ENCODE results near the gene U2AF2. TPM values are rescaled to one million over a fixed set of nuclear protein-coding genes. Genes with fewer than 3 reads are reported as not detected.

The U2AF2 gene
- total RNA-seq, 2 donors from 2014 or later = 39.0 to 61.0 TPM

DNA sequence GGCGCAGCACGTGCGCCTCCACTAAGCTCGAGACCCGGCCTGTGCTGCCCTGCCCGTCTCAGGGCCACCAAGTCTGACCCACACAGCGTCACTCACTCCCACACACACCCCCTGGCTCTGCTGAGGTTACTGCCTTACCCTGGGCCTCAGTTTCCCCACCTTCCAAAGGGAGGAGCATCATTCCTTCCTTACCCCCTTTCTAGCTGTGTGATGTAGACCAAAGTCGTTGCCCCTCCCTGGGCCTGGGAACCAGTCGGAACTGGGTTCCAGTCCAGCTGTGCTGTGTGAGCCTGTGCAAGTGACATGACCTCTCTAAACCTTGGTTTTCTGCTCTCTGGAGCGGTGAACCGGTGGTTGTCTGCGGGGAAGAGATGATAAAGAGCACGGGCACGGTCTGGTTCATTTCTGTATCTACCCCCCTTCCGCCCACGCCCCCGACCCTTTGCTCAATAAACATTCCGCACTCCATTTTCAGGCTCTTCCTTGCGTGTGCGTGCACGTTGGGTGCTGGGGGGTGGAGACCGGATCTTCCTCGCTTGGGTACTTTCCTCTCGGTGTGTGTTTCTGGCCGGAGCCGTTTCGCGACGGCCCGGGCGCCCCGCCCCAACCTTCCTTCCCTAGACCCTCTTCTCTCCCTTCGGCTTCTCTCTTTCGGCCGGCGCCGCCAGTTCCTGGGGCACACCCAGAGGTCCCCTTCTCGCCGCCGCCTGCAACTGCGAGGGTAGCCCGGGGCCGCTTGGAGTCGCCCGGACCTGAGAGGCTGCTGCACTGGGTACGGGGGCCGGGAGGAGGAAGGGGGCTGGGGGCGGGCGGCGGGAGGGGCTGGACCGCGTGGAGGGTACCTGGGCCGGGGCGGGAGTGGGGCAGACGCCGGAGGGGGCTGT is 11.6 kb upstream of the U2AF2 start, which contains the start of gene ZNF581:
TSS of gene ZNF581 (plus strand) at position 647 of the 884 bp plus-strand sequence. CDS start 923 bp downstream, outside the sequence.
- peak; percentile 84 for DNase-seq (ENCODE audit: low spot score)

GRCh38 chr19:55643887-55644176 is 11.0 kb upstream of the U2AF2 start:
- Histone ChIP-seq H3K36me3 (peaks cover 11% of the 10 kb centered on the region), H3K27me3 (no peaks in the 10 kb centered on the region), H3K9me3 (no peaks in the 10 kb centered on the region), H3K27ac (peak overlapping the region; percentile 94 to 97), H3K4me3 (peak overlapping the region; percentile 85 to 97), H3K4me1 (peaks cover 0 to 70% of the 10 kb centered on the region in 2 donors)
- DNase-seq (ENCODE audit: low spot score) = no peak
- TF ChIP-seq, protein P1, sequence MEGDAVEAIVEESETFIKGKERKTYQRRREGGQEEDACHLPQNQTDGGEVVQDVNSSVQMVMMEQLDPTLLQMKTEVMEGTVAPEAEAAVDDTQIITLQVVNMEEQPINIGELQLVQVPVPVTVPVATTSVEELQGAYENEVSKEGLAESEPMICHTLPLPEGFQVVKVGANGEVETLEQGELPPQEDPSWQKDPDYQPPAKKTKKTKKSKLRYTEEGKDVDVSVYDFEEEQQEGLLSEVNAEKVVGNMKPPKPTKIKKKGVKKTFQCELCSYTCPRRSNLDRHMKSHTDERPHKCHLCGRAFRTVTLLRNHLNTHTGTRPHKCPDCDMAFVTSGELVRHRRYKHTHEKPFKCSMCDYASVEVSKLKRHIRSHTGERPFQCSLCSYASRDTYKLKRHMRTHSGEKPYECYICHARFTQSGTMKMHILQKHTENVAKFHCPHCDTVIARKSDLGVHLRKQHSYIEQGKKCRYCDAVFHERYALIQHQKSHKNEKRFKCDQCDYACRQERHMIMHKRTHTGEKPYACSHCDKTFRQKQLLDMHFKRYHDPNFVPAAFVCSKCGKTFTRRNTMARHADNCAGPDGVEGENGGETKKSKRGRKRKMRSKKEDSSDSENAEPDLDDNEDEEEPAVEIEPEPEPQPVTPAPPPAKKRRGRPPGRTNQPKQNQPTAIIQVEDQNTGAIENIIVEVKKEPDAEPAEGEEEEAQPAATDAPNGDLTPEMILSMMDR (IDR thresholded peaks at IDR 0.05) = no peak

More for the DNA sequence above, 11.6 kb upstream of the U2AF2 start, which contains the start of gene ZNF581:
- Histone ChIP-seq H3K4me1 (peaks cover 0 to 65% of the 10 kb centered on the region in 2 donors), H3K4me3 (peak within 1 kb of the TSS; percentile 85 to 97), H3K27ac (peak within 1 kb of the TSS; percentile 94 to 97), H3K27me3 (no peaks in the 10 kb centered on the region), H3K36me3 (peaks cover 11% of the 10 kb centered on the region), H3K9me3 (no peaks in the 10 kb centered on the region)
- TF ChIP-seq, protein P1 (IDR thresholded peaks at IDR 0.05) = no peak

DNA sequence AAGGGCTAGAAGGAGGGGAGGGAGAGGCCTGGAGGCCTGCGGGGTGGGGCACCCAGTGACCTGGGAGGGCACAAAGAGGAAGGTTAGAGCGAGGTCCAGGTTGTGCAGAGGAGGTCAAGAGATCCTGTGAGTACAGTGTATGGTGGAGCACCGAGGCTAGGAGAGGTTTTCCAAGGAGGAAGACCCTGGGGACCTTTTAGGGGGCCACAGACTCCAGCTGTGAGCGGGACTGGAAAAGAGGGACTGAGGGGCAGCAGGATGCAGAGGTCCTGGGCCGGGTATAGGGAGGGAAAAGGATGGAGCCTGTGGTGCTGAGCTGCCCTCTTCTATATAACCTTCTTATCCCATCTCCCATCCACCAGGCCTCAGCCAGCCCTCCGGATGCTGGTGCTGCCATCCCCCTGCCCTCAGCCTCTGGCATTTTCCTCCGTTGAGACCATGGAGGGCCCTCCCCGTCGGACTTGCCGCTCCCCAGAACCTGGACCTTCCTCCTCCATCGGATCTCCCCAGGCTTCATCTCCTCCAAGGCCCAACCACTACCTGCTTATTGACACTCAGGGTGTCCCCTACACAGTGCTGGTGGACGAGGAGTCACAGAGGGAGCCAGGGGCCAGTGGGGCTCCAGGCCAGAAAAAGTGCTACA is 10.5 kb upstream of the U2AF2 start:
- Histone ChIP-seq H3K4me3 (peak overlapping the region; percentile 85 to 97), H3K27ac (peak overlapping the region; percentile 94 to 97), H3K4me1 (peaks cover 0 to 71% of the 10 kb centered on the region in 2 donors), H3K9me3 (no peaks in the 10 kb centered on the region), H3K36me3 (peaks cover 11% of the 10 kb centered on the region), H3K27me3 (no peaks in the 10 kb centered on the region)
- TF ChIP-seq, protein P1 (IDR thresholded peaks at IDR 0.05) = no peak
- DNase-seq (ENCODE audit: low spot score) = no peak

DNA sequence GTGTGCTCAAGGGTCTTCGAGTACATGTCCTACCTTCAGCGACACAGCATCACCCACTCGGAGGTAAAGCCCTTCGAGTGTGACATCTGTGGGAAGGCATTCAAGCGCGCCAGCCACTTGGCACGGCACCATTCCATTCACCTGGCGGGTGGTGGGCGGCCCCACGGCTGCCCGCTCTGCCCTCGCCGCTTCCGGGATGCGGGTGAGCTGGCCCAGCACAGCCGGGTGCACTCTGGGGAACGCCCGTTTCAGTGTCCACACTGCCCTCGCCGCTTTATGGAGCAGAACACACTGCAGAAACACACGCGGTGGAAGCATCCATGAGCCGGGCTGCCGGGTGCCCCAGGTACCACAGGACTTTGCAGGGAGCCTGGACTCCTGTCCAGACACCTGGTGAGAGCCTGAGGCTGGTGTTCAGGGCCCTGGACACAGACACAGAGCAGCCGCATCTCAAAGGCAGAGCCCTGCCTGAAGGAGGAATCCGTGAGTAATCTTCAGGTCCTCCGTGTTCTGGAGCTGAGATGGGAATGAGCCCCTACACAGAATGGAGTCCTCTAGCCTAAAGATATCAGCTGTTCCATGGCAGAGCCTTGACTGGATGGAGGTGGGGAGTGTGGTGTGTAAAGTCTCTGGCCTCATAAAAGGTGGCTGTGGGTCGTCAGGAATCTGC is 9.9 kb upstream of the U2AF2 start:
- H3K4me3 ChIP-seq = no peak overlapping the region
- DNase-seq (ENCODE audit: low spot score) = no peak
- H3K36me3 ChIP-seq = peaks cover 11% of the 10 kb centered on the region
- no peak overlapping the region for H3K27ac ChIP-seq
- no peaks in the 10 kb centered on the region for H3K9me3 ChIP-seq
- TF ChIP-seq, protein P1 (IDR thresholded peaks at IDR 0.05) = no peak
- H3K4me1 ChIP-seq = peaks cover 0 to 68% of the 10 kb centered on the region in 2 donors
- H3K27me3 ChIP-seq = no peaks in the 10 kb centered on the region

- Histone ChIP-seq H3K9me3 (no peaks in the 10 kb centered on the region), H3K4me3 (no peak overlapping the region), H3K27ac (no peak overlapping the region), H3K27me3 (no peaks in the 10 kb centered on the region), H3K36me3 (peaks cover 11% of the 10 kb centered on the region), H3K4me1 (peaks cover 0 to 63% of the 10 kb centered on the region in 2 donors)
- TF ChIP-seq, protein P1 (IDR thresholded peaks at IDR 0.05) = no peak
- DNase-seq (ENCODE audit: low spot score) = no peak
Observed at GRCh38 chr19:55645512-55645881, 9.3 kb upstream of the U2AF2 start.

Data from right atrium auricular region (tissue), 2 donors.